Measurements from ENCODE around the gene RASAL1. TPM values are rescaled to one million over a fixed set of nuclear protein-coding genes. Genes with fewer than 3 reads are reported as not detected.

Gene RASAL1
- total RNA-seq, 1 experiment from 2014 or later = 85.9 TPM

DNA sequence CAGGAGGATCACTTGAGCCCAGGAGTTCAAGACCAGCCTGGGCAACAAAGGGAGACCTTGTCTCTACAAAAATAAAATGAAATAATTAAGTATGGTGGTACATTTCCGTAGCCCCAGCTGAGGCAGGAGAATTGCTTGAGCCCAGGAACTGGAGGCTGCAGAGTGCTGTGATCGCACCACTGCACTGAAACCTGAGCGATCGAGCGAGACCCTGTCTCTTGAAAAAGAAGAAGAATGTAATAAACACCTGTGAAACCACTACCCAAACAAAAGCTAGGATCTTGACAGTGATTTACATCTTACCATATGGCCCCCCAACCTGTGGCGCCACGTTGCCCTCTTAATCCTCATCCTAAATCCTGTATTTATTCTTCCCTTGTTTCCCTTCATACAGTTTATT is 84.8 kb downstream of the RASAL1 start:
- Mint-ChIP-seq H3K4me3 (ENCODE audit: low read depth, unreplicated experiment) (no peak overlapping the region), H3K36me3 (ENCODE audit: insufficient read depth, unreplicated experiment) (peaks cover 6% of the 10 kb centered on the region), H3K27me3 (ENCODE audit: unreplicated experiment) (peaks cover 83% of the 10 kb centered on the region), H3K4me1 (ENCODE audit: low read depth, unreplicated experiment) (no peaks in the 10 kb centered on the region), H3K27ac (ENCODE audit: unreplicated experiment) (no peak overlapping the region), H3K9me3 (ENCODE audit: low read depth, unreplicated experiment) (no peaks in the 10 kb centered on the region)
- TF ChIP-seq, protein P1, sequence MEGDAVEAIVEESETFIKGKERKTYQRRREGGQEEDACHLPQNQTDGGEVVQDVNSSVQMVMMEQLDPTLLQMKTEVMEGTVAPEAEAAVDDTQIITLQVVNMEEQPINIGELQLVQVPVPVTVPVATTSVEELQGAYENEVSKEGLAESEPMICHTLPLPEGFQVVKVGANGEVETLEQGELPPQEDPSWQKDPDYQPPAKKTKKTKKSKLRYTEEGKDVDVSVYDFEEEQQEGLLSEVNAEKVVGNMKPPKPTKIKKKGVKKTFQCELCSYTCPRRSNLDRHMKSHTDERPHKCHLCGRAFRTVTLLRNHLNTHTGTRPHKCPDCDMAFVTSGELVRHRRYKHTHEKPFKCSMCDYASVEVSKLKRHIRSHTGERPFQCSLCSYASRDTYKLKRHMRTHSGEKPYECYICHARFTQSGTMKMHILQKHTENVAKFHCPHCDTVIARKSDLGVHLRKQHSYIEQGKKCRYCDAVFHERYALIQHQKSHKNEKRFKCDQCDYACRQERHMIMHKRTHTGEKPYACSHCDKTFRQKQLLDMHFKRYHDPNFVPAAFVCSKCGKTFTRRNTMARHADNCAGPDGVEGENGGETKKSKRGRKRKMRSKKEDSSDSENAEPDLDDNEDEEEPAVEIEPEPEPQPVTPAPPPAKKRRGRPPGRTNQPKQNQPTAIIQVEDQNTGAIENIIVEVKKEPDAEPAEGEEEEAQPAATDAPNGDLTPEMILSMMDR (IDR thresholded peaks at IDR 0.05; ENCODE audit: unreplicated experiment) = no peak
- DNase-seq = no peak
- no TSS peak for BruUV-seq (replicated peaks)
- CTCF ChIA-PET = no interaction called here
- intact Hi-C loops (cut with micrococcal nuclease; ENCODE audit: unreplicated experiment) = no loop called here

DNA sequence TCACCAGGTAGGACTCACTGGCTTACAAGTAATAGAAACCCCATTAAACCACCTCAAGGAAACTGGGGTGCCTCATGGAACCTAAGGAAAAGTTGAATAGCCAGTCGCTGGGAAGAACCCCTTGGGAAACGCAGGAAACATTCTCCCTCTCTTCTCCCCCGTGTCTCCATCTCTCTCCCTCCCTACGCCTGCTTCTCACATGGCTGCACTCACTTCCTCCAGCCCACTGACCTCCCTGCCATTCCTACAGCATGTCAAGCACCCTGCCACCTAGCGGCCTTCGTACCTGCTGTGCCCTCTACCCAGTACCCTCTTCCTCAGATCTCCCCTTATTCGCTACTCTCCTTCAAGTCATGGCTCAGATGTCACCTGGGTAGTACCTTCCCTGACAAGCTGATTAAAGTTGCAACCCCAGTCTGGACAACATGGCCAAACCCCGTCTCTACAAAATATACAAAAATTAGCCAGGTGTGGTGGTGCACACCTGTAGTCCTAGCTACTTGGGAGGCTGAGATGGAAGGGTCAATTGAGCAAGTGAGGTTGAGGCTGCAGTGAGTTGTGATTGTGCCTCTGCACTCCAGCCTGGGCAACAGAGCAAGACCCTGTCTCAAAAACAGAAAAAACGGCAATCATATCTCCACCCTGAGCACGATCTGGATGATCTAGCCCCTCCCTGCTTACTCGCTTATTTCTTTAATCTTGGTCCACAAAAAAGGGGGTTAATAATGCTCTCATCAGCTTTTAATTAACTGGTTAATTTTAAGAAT is 85.4 kb downstream of the RASAL1 start:
- Mint-ChIP-seq H3K36me3 (ENCODE audit: insufficient read depth, unreplicated experiment) (peaks cover 6% of the 10 kb centered on the region), H3K9me3 (ENCODE audit: low read depth, unreplicated experiment) (no peaks in the 10 kb centered on the region), H3K4me1 (ENCODE audit: low read depth, unreplicated experiment) (no peaks in the 10 kb centered on the region), H3K4me3 (ENCODE audit: low read depth, unreplicated experiment) (no peak overlapping the region), H3K27ac (ENCODE audit: unreplicated experiment) (no peak overlapping the region), H3K27me3 (ENCODE audit: unreplicated experiment) (peaks cover 83% of the 10 kb centered on the region)
- CTCF ChIA-PET = no interaction called here
- no TSS peak for BruUV-seq (replicated peaks)
- TF ChIP-seq, protein P1 (IDR thresholded peaks at IDR 0.05; ENCODE audit: unreplicated experiment) = peak; percentile 46
- DNase-seq = peak; percentile 70
- intact Hi-C loops (cut with micrococcal nuclease; ENCODE audit: unreplicated experiment) = loop anchor here (2.0 kb wide), 1 partner anchor 125 kb away; no protein-coding TSS in a partner anchor

Small RNA genes within 50 kb of the gene (microRNA-seq; reads per million reads assigned to microRNA genes)
- 2.5 reads per million for gene MIR7106

Other genes starting within 250 kb of the RASAL1 start
- 170 and 429 TPM in 2 replicates for gene OAS1, start 228.8 kb downstream of the RASAL1 start, total RNA-seq (2022)
- gene OAS3, start 197.3 kb downstream of the RASAL1 start, total RNA-seq (2022) = 159 and 326 TPM in 2 replicates
- 58.1 and 211 TPM in 2 replicates for gene OAS2, start 157.2 kb downstream of the RASAL1 start, total RNA-seq (2022)
- 0.17 TPM in 1 of 2 replicates, not detected in the other for gene DTX1, start 79.0 kb downstream of the RASAL1 start, total RNA-seq (2022)
- gene CFAP73, start 14.0 kb upstream of the RASAL1 start, total RNA-seq (2022) = 2.3 and 3.2 TPM in 2 replicates
- gene DDX54, start 49.7 kb upstream of the RASAL1 start, total RNA-seq (2022) = 104 and 112 TPM in 2 replicates
- 27.4 and 28.4 TPM in 2 replicates for gene RITA1, start 50.0 kb upstream of the RASAL1 start, total RNA-seq (2022)
- gene TPCN1, start 85.7 kb upstream of the RASAL1 start, total RNA-seq (2022) = 83.0 and 91.1 TPM in 2 replicates
- gene SLC8B1, start 199.3 kb upstream of the RASAL1 start, total RNA-seq (2022) = 22.8 and 23.8 TPM in 2 replicates
- 31.5 and 36.4 TPM in 2 replicates for gene PLBD2, start 222.8 kb upstream of the RASAL1 start, total RNA-seq (2022)